GM18907 (cell line): ENCODE data around the gene PTPN20.

Experiments used
- ATAC-seq: cut with Tn5 transposase; IDR thresholded peaks from one replicate; pipeline ENCODE4 v1.9.1; 2021; ENCODE audit warnings: mild to moderate bottlenecking, moderate library complexity; ENCODE audit not compliant: unreplicated experiment

Gene PTPN20

DNA sequence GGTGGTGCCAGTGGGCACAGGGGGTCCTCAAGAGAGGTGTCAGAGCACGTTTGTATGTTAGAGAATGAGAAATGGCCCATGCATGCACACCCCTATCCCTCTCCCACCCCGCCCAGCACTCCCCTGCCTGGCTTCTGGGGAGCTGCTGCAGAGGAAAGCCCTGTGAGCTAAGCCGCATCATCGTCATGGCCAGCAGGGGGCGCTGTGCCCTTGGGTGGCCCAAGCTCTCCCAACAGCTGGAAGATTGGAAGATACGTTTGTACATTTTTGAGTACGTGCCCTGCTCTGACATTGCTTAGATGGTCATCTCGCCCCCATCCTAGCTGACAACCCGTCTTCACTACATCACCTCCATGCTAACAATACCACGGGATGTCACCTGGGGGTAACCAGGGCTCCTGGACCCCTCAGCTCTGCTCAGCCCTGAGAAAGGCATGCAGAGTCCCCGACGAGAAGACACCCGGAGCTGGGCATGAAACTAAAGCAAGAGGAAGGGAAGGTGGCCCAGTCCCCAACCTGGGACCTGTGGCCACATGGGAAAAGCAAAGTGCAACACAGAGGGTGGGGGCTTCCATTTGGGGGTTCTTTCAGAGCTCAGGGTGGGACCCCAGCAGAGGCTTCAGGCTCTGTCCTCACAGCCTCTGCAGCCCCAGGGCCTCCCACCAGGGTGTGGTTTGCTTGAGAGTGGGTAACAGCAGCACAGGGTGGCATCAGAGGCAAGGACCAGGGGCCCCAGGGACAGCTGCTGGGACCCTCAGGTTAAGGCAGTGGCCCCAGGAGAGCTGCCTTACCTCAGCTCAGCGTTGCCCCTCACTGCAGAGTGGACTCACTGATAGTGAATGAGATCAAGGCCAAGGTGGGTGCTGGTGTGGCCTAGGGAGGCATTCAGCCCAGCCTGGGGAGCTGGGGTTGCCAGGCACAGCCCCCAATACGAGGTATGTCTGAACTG, 136.6 kb downstream of the PTPN20 start:
- ATAC-seq: no peak

DNA sequence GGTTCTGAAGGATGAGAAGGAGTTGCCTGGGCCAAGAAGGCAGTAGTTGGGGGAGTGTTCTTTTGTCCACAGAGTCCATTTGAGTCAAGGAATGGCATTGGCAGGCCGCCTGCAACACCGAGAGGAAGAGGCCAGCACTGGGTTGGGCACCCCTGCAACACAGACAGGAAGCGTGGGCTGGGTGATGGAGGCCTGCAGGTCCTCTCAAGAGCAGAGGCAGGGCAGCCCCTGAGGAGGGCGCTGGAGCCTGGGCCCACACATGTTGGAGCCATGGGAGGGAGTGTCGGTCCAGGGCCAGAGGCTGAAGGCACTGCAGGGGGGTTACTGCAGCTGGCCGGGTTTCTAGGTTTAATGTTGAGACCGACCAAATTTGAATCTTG, 137.3 kb downstream of the PTPN20 start:
- ATAC-seq: no peak

DNA sequence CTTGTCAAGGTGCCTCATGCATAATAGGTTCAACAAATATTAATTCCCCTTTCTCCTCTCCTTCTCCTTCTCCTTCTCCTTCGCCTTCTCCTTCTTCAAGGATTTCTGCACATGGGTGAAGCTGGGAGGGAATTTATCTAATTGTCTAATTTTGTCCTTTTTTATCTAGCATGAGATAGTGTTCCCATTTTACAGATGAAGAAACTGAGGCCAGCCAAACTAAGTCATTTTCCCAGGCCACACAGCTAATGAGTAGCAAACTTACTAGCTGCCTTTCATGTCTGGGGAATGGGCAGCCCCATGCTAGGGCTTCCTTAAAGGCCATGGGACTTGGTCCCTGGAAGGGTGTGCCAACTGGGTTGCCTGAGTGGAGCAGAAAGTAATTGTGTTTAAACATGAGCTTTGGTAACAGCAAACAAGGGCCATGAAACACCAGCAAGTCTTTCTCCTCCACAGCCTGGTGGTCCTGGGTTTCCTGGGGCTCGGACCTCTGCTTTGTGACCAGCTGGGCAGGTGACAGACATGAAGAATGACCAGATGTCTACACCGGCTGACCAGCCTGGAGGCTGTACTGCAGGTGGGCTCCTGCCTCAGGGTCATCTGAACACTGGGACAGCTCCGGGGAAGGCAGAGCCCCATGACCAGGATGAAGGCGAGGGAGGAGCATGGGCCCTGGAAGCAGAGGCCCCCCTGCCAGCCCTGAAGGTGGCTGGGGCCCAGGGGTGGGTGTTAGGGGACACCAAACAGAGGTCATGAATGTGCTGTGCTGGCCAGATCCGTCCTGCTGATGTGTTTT, 138.0 kb downstream of the PTPN20 start:
- ATAC-seq: no peak

DNA sequence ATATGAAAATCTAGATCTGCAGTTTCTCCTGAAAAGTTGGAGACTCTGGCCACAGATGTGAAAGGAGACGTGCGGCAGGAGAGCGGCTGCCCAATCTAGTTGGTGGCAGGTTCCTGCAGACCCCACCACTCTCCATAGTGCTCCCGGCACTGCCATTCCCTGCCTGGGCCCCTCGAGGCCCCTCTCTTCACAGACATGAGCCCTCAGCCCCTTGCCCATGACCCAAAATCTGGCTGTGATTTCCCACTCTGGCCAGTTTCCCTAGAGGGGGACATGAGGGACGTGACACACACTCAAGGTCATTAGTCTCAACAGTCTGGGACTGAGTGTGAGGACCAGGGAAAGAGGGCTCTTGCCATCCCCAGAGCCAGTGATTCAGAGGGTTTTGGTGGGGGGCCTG, 138.7 kb downstream of the PTPN20 start:
- ATAC-seq: no peak

DNA sequence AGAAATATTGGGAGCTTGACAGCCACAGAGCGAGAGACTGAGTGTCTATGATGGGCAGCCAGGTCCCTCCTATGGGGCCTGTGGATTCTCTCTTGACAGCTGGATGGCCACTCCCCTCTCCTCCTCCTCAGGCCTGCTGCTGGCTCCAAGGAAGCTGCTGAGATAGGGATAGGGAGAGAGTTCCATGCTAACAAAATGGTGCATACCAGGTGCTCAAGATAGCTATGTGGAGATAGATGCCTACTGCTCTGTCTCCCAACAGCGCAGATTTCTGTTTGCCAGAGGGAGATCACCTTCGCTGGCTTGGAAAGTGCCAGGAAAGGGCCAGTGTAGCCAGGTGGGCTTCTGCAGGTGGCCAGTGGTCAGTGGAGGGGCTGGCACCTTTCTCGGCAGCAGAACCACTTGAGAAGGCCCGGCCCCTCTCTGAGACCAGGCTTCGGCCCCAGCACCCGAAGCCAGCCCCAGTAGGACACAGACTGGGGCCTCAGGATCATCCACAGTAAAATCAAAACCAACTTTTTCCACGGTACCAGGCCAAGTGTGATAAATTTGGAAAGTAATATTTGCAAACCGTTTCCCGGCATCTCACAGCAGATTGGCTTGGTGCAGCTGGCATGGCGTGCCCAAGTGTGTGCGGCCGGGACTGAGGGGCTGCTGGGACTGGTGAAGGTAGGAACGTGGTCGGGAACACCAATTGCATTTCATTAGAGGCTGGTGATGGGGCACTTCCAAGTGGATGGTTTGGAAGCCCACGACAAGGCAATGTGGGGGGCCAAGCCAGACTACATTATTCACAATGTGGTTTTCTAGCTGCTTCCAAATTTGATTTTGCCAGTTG, 139.6 kb downstream of the PTPN20 start:
- ATAC-seq: no peak

DNA sequence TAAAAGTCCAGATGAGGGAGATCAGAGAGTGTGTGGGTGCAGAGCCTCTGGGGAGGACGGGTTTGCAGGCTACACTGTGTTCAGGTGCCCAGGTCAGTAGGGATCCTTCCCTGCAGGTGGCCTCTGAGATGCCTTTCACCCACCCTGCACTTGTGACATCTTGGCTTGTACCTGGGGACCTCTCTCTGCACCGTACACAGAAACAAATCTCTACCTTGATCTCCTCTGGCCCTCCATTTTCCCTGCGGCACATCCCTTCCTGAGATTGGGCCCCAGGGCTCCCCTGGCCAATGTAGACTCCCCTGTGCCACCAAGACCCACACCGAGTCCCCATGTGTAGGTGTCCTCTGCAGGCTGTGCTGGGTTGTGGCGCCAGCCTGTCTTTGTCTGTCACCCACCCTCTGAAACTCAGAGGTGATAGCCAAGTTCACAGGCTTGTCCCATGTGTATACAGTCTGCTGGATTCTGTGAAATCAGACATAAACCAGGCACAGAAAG, 140.6 kb downstream of the PTPN20 start:
- ATAC-seq: no peak
